ENCODE measurements around the gene PPP1R15B. TPM values are rescaled to one million over a fixed set of nuclear protein-coding genes. Genes with fewer than 3 reads are reported as not detected.

Gene PPP1R15B
- total RNA-seq, 2 experiments from 2014 or later = 72.6 to 79.2 TPM

- TF ChIP-seq, protein P1, sequence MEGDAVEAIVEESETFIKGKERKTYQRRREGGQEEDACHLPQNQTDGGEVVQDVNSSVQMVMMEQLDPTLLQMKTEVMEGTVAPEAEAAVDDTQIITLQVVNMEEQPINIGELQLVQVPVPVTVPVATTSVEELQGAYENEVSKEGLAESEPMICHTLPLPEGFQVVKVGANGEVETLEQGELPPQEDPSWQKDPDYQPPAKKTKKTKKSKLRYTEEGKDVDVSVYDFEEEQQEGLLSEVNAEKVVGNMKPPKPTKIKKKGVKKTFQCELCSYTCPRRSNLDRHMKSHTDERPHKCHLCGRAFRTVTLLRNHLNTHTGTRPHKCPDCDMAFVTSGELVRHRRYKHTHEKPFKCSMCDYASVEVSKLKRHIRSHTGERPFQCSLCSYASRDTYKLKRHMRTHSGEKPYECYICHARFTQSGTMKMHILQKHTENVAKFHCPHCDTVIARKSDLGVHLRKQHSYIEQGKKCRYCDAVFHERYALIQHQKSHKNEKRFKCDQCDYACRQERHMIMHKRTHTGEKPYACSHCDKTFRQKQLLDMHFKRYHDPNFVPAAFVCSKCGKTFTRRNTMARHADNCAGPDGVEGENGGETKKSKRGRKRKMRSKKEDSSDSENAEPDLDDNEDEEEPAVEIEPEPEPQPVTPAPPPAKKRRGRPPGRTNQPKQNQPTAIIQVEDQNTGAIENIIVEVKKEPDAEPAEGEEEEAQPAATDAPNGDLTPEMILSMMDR (conservative IDR thresholded peaks at IDR 0.05; ENCODE audit: low read length) = no peak
- no peak for TF ChIP-seq EZH2phosphoT487 (IDR thresholded peaks at IDR 0.05; ENCODE audit: borderline replicate concordance, low read depth, low read length)
- Histone ChIP-seq H2AFZ (ENCODE audit: low read length) (no peak overlapping the region), H3K36me3 (ENCODE audit: insufficient read depth, low read length) (no peaks in the 10 kb centered on the region), H3K9me3 (ENCODE audit: low read length) (no peaks in the 10 kb centered on the region), H3K4me1 (ENCODE audit: insufficient read depth, low read length, poor library complexity, severe bottlenecking) (peaks cover 41% of the 10 kb centered on the region), H4K20me1 (ENCODE audit: insufficient read depth, low read length) (no peaks in the 10 kb centered on the region), H3K79me2 (ENCODE audit: insufficient read depth, low read depth, low read length) (no peaks in the 10 kb centered on the region), H3K27ac (ENCODE audit: low read depth, low read length, poor library complexity, severe bottlenecking) (no peak overlapping the region), H3K4me2 (ENCODE audit: low read length) (no peak overlapping the region), H3K9me2 (ENCODE audit: insufficient read depth, low read length) (no peaks in the 10 kb centered on the region), H3K4me3 (ENCODE audit: low read depth, low read length, poor library complexity, severe bottlenecking) (no peak overlapping the region)
- BruUV-seq (replicated peaks) = no TSS peak
- no peak for DNase-seq (ENCODE audit: low spot score)
- POLR2A ChIA-PET = interaction anchor here (0.6 to 2.2 kb wide), 5 partner anchors 16 to 53 kb away, joined by 3 to 6 read pairs (median 4); no protein-coding TSS in a partner anchor
- CTCF ChIA-PET (ENCODE audit: unreplicated experiment) = interaction anchor here (1.1 kb wide), 1 partner anchor 31 kb away, joined by 4 read pairs; no protein-coding TSS in a partner anchor
- intact Hi-C loops (cut with micrococcal nuclease; ENCODE audit: unreplicated experiment) = loop anchor here (10.0 kb wide), 1 partner anchor 115 kb away; no protein-coding TSS in a partner anchor
Observed at GRCh38 chr1:204449678-204450280, 38.2 kb upstream of the PPP1R15B start.

GRCh38 chr1:204448991-204449677, 37.5 kb upstream of the PPP1R15B start:
- Histone ChIP-seq H2AFZ (ENCODE audit: low read length) (no peak overlapping the region), H3K4me3 (ENCODE audit: low read depth, low read length, poor library complexity, severe bottlenecking) (no peak overlapping the region), H3K4me2 (ENCODE audit: low read length) (no peak overlapping the region), H3K79me2 (ENCODE audit: insufficient read depth, low read depth, low read length) (no peaks in the 10 kb centered on the region), H3K9me2 (ENCODE audit: insufficient read depth, low read length) (no peaks in the 10 kb centered on the region), H3K4me1 (ENCODE audit: insufficient read depth, low read length, poor library complexity, severe bottlenecking) (peaks cover 41% of the 10 kb centered on the region), H3K36me3 (ENCODE audit: insufficient read depth, low read length) (no peaks in the 10 kb centered on the region), H4K20me1 (ENCODE audit: insufficient read depth, low read length) (no peaks in the 10 kb centered on the region), H3K9me3 (ENCODE audit: low read length) (no peaks in the 10 kb centered on the region), H3K27ac (ENCODE audit: low read depth, low read length, poor library complexity, severe bottlenecking) (no peak overlapping the region)
- intact Hi-C loops (cut with micrococcal nuclease; ENCODE audit: unreplicated experiment) = loop anchor here (10.0 kb wide), 1 partner anchor 116 kb away; no protein-coding TSS in a partner anchor
- CTCF ChIA-PET (ENCODE audit: unreplicated experiment) = interaction anchor here (0.7 to 1.4 kb wide), 3 partner anchors 31 to 297 kb away, joined by 3 to 5 read pairs (median 4); no protein-coding TSS in a partner anchor
- BruUV-seq (replicated peaks) = no TSS peak
- no peak for TF ChIP-seq EZH2phosphoT487 (IDR thresholded peaks at IDR 0.05; ENCODE audit: borderline replicate concordance, low read depth, low read length)
- TF ChIP-seq, protein P1 (conservative IDR thresholded peaks at IDR 0.05; ENCODE audit: low read length) = no peak
- POLR2A ChIA-PET = interaction anchor here (0.6 to 2.2 kb wide), 6 partner anchors 10 to 114 kb away, joined by 3 to 6 read pairs (median 4); no protein-coding TSS in a partner anchor
- no peak for DNase-seq (ENCODE audit: low spot score)
